ENCODE measurements around the gene DTWD2.

DNA sequence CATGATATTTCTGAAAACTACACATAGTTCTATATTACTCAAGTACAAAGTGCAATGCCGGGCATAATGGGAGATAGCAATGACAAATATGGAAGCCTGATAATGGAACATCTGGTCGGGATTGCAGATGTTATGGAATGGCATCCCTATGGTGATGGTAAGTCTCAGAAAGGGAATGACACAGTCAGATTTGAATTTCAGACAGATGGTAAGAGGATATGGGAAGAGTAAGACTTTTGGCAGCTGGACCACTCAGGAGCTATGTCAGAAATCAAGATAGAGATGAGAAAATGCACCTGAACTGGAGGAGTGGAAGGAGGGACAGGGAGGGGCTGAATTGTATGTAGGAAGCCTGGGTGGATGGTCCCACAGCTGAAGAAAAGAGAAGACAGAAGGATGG is 200.0 kb downstream of the DTWD2 start:
- TF ChIP-seq, protein P1, sequence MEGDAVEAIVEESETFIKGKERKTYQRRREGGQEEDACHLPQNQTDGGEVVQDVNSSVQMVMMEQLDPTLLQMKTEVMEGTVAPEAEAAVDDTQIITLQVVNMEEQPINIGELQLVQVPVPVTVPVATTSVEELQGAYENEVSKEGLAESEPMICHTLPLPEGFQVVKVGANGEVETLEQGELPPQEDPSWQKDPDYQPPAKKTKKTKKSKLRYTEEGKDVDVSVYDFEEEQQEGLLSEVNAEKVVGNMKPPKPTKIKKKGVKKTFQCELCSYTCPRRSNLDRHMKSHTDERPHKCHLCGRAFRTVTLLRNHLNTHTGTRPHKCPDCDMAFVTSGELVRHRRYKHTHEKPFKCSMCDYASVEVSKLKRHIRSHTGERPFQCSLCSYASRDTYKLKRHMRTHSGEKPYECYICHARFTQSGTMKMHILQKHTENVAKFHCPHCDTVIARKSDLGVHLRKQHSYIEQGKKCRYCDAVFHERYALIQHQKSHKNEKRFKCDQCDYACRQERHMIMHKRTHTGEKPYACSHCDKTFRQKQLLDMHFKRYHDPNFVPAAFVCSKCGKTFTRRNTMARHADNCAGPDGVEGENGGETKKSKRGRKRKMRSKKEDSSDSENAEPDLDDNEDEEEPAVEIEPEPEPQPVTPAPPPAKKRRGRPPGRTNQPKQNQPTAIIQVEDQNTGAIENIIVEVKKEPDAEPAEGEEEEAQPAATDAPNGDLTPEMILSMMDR (conservative IDR thresholded peaks at IDR 0.05; ENCODE audit: low read depth, low read length) = no peak
- no peak for TF ChIP-seq POLR2A (IDR thresholded peaks at IDR 0.05; ENCODE audit: low read depth, low read length)
- TF ChIP-seq RAD21 (IDR thresholded peaks at IDR 0.05; ENCODE audit: low read length) = no peak
- no peak for TF ChIP-seq MAFK (IDR thresholded peaks at IDR 0.05; ENCODE audit: low read depth, low read length)
- TF ChIP-seq, protein P2, sequence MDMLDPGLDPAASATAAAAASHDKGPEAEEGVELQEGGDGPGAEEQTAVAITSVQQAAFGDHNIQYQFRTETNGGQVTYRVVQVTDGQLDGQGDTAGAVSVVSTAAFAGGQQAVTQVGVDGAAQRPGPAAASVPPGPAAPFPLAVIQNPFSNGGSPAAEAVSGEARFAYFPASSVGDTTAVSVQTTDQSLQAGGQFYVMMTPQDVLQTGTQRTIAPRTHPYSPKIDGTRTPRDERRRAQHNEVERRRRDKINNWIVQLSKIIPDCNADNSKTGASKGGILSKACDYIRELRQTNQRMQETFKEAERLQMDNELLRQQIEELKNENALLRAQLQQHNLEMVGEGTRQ (IDR thresholded peaks at IDR 0.05; ENCODE audit: low read depth, low read length) = no peak
- no peak for TF ChIP-seq SMC3 (IDR thresholded peaks at IDR 0.05; ENCODE audit: low read depth, low read length)
- TF ChIP-seq NFE2L2 (IDR thresholded peaks at IDR 0.05; ENCODE audit: low read depth, low read length) = no peak
- no peak for TF ChIP-seq FOS (IDR thresholded peaks at IDR 0.05; ENCODE audit: low read depth, low read length)
- no peak for TF ChIP-seq MXI1 (IDR thresholded peaks at IDR 0.05; ENCODE audit: borderline replicate concordance, low read depth, low read length)
- TF ChIP-seq CEBPB (IDR thresholded peaks at IDR 0.05; ENCODE audit: low read depth, low read length) = no peak
- no peak for TF ChIP-seq RFX5 (IDR thresholded peaks at IDR 0.05; ENCODE audit: low read depth, low read length)
- no peak for TF ChIP-seq MAZ (IDR thresholded peaks at IDR 0.05; ENCODE audit: borderline replicate concordance, low read depth, low read length)
- TF ChIP-seq CHD1 (IDR thresholded peaks at IDR 0.05; ENCODE audit: low read depth, low read length) = no peak
